GM18873 (cell line): Measurements from ENCODE around the gene YPEL4.
"Not testable (repeated sequence)": the region's sequence is repeated elsewhere in the genome, so short reads cannot be mapped to it uniquely, and the experiment has no call there.

Experiments used
- ATAC-seq: cut with Tn5 transposase; IDR thresholded peaks from one replicate; pipeline ENCODE4 v1.9.1; 2021; ENCODE audit warnings: mild to moderate bottlenecking, moderate library complexity, moderate number of reproducible peaks; ENCODE audit not compliant: unreplicated experiment, low FRiP score

YPEL4 gene

GRCh38 chr11:57649826-57650738 lies at the start of gene YPEL4:
YPEL4 (minus strand) TSS chr11:57649912; CDS start chr11:57647107, 2,805 bp downstream.
- no peak for ATAC-seq

- ATAC-seq: no peak
Observed at GRCh38 chr11:57698843-57699365, 49.2 kb upstream of the YPEL4 start.

GRCh38 chr11:57690474-57690873 lies 40.8 kb upstream of the YPEL4 start:
- not testable (repeated sequence) for ATAC-seq

GRCh38 chr11:57681168-57681567 lies 31.5 kb upstream of the YPEL4 start:
- no peak for ATAC-seq

GRCh38 chr11:57680552-57680874 lies 30.8 kb upstream of the YPEL4 start:
- no peak for ATAC-seq

- no peak for ATAC-seq
Observed at GRCh38 chr11:57679396-57679795, 29.7 kb upstream of the YPEL4 start.

GRCh38 chr11:57675176-57675941 lies 25.6 kb upstream of the YPEL4 start:
- ATAC-seq: no peak

- no peak for ATAC-seq
Observed at GRCh38 chr11:57674251-57674650, 24.5 kb upstream of the YPEL4 start.

- ATAC-seq: peak; percentile 2
Observed at GRCh38 chr11:57668434-57668782, 18.7 kb upstream of the YPEL4 start.

- peak; percentile 81 for ATAC-seq
Observed at GRCh38 chr11:57667736-57668433, 18.2 kb upstream of the YPEL4 start, which contains the start of gene ZDHHC5. ZDHHC5 (plus strand) TSS chr11:57668114; CDS start chr11:57673091, 4,977 bp downstream.

GRCh38 chr11:57667117-57667735 lies 17.5 kb upstream of the YPEL4 start:
- ATAC-seq: peak; percentile 72

GRCh38 chr11:57663975-57664374 lies 14.3 kb upstream of the YPEL4 start:
- ATAC-seq: no peak

- ATAC-seq: no peak
Observed at GRCh38 chr11:57662893-57663292, 13.2 kb upstream of the YPEL4 start.

GRCh38 chr11:57659669-57660068 lies 10.0 kb upstream of the YPEL4 start:
- no peak for ATAC-seq

- no peak for ATAC-seq
Observed at GRCh38 chr11:57658023-57658361, 8.3 kb upstream of the YPEL4 start.

GRCh38 chr11:57657194-57658022 lies 7.7 kb upstream of the YPEL4 start, which contains the start of gene CLP1:
CLP1 (plus strand) TSS chr11:57657762; CDS start chr11:57659477, 1,715 bp downstream.
- peak; percentile 98 for ATAC-seq

GRCh38 chr11:57656885-57657193 lies 7.1 kb upstream of the YPEL4 start:
- ATAC-seq: no peak

- ATAC-seq: no peak
Observed at GRCh38 chr11:57653163-57653562, 3.5 kb upstream of the YPEL4 start.

- no peak for ATAC-seq
Observed at GRCh38 chr11:57652662-57653061, 3.0 kb upstream of the YPEL4 start.

- ATAC-seq: not testable (repeated sequence)
Observed at GRCh38 chr11:57652230-57652629, 2.5 kb upstream of the YPEL4 start.
